ENCODE measurements around the gene CGNL1. TPM values are rescaled to one million over a fixed set of nuclear protein-coding genes. Genes with fewer than 3 reads are reported as not detected.

CGNL1 gene
- total RNA-seq = 10 to 100 TPM; 31.2 to 68.1 TPM
- 10 to 100 TPM; 26.5 to 40.5 (median 34.2) TPM for polyA plus RNA-seq (ENCODE audit: insufficient read length in 6 of 6)
- long read RNA-seq, donor 1, partial matches to known transcripts = 16 of 16 reads
- long read RNA-seq, donor 1, other reads (novel, unspliced or antisense) = 0 of 16 reads
- long read RNA-seq, donor 2, partial matches to known transcripts = 13 of 13 reads
- long read RNA-seq, donor 2, other reads (novel, unspliced or antisense) = 0 of 13 reads
- long read RNA-seq, donor 3, full-length matches to known transcripts = 1 of 1 reads
- long read RNA-seq, donor 3, partial matches to known transcripts = 0 of 1 reads
- long read RNA-seq, donor 3, other reads (novel, unspliced or antisense) = 0 of 1 reads
- long read RNA-seq, donor 4, partial matches to known transcripts = 9 of 11 reads
- long read RNA-seq, donor 4, other reads (novel, unspliced or antisense) = 2 of 11 reads
- long read RNA-seq, donor 5, full-length matches to known transcripts = 1 of 6 reads
- long read RNA-seq, donor 5, partial matches to known transcripts = 5 of 6 reads
- long read RNA-seq, donor 5, other reads (novel, unspliced or antisense) = 0 of 6 reads
- long read RNA-seq, donor 6 = 0 reads
- long read RNA-seq, donor 7 = 0 reads
- long read RNA-seq, donor 8 = 0 reads
- long read RNA-seq, donor 9 = 0 reads
- long read RNA-seq, donor 10 = 0 reads
- long read RNA-seq, donor 11 = 0 reads
- long read RNA-seq, donor 12, full-length matches to known transcripts = 1 of 7 reads
- long read RNA-seq, donor 12, partial matches to known transcripts = 6 of 7 reads
- long read RNA-seq, donor 12, other reads (novel, unspliced or antisense) = 0 of 7 reads

- peak within 1 kb of the TSS; percentile 56 to 57 for H3K4me3 ChIP-seq
- TF ChIP-seq CTCF (IDR thresholded peaks at IDR 0.05) = no peak
- DNase-seq (peak; percentile 42 to 87 (median 54)), ATAC-seq (peak; percentile 86)
- H3K4me1 ChIP-seq = peaks cover 0 to 17% of the 10 kb centered on the region in 2 donors
- intact Hi-C loops (cut with DNase I) = no loop called here
- H3K36me3 ChIP-seq = no peaks in the 10 kb centered on the region
- peaks cover 0 to 43% of the 10 kb centered on the region in 2 donors for H3K27me3 ChIP-seq
- no peaks in the 10 kb centered on the region for H3K9me3 ChIP-seq
- peak within 1 kb of the TSS; percentile 61 to 72 for H3K27ac ChIP-seq
Observed at GRCh38 chr15:57375827-57376695, at the start of gene CGNL1. TSS of gene CGNL1 (plus strand) at chr15:57376505. CDS start at chr15:57438000, 61,495 bp downstream.

GRCh38 chr15:57327985-57328471 lies 48.3 kb upstream of the CGNL1 start:
- H3K4me3 ChIP-seq = no peak overlapping the region
- DNase-seq = no peak
- intact Hi-C loops (cut with DNase I) = no loop called here
- H3K36me3 ChIP-seq = no peaks in the 10 kb centered on the region
- peaks cover 0 to 3% of the 10 kb centered on the region in 2 donors for H3K27me3 ChIP-seq
- H3K9me3 ChIP-seq = no peaks in the 10 kb centered on the region
- H3K4me1 ChIP-seq = no peaks in the 10 kb centered on the region
- no peak overlapping the region for H3K27ac ChIP-seq
- TF ChIP-seq CTCF (IDR thresholded peaks at IDR 0.05) = no peak
- no peak for ATAC-seq

GRCh38 chr15:57328479-57328878 lies 47.8 kb upstream of the CGNL1 start:
- no peak for ATAC-seq
- no peak overlapping the region for H3K4me3 ChIP-seq
- H3K9me3 ChIP-seq = no peaks in the 10 kb centered on the region
- no peaks in the 10 kb centered on the region for H3K4me1 ChIP-seq
- H3K36me3 ChIP-seq = no peaks in the 10 kb centered on the region
- intact Hi-C loops (cut with DNase I) = no loop called here
- TF ChIP-seq CTCF (IDR thresholded peaks at IDR 0.05) = no peak
- DNase-seq = no peak
- no peak overlapping the region for H3K27ac ChIP-seq
- peaks cover 0 to 3% of the 10 kb centered on the region in 2 donors for H3K27me3 ChIP-seq

- intact Hi-C loops (cut with DNase I) = no loop called here
- peaks cover 0 to 3% of the 10 kb centered on the region in 2 donors for H3K27me3 ChIP-seq
- H3K36me3 ChIP-seq = no peaks in the 10 kb centered on the region
- no peak overlapping the region for H3K4me3 ChIP-seq
- no peak overlapping the region for H3K27ac ChIP-seq
- H3K4me1 ChIP-seq = peaks cover 0 to 3% of the 10 kb centered on the region in 2 donors
- no peak for ATAC-seq
- no peaks in the 10 kb centered on the region for H3K9me3 ChIP-seq
- DNase-seq = no peak
- no peak for TF ChIP-seq CTCF (IDR thresholded peaks at IDR 0.05)
Observed at GRCh38 chr15:57328897-57329296, 47.4 kb upstream of the CGNL1 start.

Measured in left lung (tissue), 14 donors.